Measurements from ENCODE around the gene DUS2.
A peak's percentile ranks its signal among the peaks of the same experiment; 100 is the strongest.
"Not testable (repeated sequence)": the region's sequence is repeated elsewhere in the genome, so short reads cannot be mapped to it uniquely, and the experiment has no call there.

DUS2 gene

GRCh38 chr16:67998779-67999688 lies 24.1 kb upstream of the DUS2 start, which contains the start of gene DPEP2:
Gene DPEP2, minus strand, starts transcription at chr16:67999484. Its CDS starts 6,272 bp downstream, at chr16:67993212.
- DNase-seq, result not testable (repeated sequence)

GRCh38 chr16:67999985-68000384 lies 23.1 kb upstream of the DUS2 start:
- no peak for DNase-seq

DNA sequence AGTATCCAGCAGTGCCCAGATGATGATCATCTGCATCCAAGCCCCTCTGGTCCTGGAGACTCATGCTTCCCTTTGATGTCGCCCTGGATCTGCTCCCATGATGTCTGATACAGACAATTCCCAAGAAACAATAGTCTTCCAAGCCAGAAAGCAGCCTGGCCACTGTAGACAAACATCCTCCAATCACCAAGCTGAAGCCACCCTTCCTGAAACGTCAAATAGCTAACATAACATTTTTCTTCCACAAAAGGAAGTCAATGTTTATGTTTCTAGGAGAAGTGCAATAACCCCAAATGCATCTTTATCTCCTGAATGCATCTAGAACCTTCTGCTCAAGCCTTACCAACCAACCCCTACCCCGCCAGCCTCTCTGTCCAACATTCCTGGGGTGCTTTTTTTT lies 22.6 kb upstream of the DUS2 start:
- DNase-seq, result no peak

DNA sequence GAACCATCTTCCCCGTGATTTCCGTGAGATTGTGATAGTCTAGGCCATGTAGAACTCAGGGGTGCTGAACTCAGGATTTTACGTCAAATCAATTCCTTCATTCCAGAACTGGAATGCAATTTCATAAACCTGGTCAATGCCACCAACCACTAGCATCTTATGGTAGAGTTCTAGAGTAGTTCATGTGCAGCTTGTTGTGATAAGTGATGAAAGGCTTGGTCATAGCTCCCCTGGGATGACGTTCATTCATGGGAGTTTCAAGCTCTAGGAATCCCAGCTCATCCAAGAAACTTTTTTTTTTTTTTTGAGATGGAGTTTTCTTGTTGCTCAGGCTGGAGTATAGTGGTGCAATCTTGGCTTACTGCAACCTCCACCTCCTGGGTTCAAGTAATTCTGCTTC lies 20.1 kb upstream of the DUS2 start:
- DNase-seq, result no peak

- DNase-seq, result no peak
Measured at GRCh38 chr16:68005211-68005610, 17.9 kb upstream of the DUS2 start.

DNA sequence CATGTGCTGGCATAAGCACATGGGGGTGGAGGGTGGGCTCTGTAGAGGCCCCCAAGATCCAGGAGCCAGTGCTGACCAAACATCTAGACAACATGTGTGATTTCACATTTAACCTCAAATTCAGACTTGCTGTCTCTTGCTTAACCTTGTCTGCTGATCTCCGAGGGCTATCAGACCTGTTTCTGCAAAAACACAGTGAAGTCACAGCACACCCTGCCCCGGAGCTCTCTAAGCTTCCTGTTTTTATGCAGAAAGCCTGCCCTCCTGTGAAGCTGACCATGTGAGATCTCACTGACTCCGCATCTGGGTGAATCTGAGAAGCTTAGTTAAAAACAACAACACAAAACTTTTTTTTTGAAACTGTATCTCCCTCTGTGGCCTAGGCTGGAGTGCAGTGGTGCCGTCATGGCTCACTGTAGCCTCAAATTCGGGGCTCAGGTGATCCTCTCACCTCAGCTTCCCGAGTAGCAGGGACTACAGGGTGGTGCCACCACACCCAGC lies 17.2 kb upstream of the DUS2 start:
- no peak for DNase-seq

GRCh38 chr16:68009157-68009735 lies 13.8 kb upstream of the DUS2 start:
- no peak for DNase-seq

DNA sequence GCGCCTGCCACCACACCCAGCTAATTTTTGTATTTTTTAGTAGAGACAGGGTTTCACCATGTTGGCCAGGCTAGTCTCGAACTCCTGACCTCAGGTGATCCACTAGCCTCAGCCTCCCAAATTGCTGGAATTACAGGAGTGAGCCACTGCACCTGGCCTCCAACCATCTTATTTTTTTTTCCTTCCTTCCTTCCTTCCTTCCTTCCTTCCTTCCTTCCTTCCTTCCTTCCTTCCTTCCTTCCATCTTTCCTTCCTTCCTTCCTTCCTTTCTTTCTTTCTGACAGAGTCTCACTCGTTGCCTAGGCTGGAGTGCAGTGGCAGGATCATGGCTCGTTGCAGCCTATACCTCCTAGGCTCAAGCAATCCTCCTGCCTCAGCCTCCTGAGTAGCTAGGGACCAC lies 13.2 kb upstream of the DUS2 start:
- DNase-seq, result not testable (repeated sequence)

- DNase-seq, result no peak
Measured at GRCh38 chr16:68013440-68013839, 9.6 kb upstream of the DUS2 start.

- DNase-seq, result no peak
Measured at GRCh38 chr16:68015681-68016080, 7.4 kb upstream of the DUS2 start, which contains the start of gene DPEP2NB. Gene DPEP2NB, minus strand, starts transcription at chr16:68015911. Its CDS starts 141 bp downstream, at chr16:68015770.

DNA sequence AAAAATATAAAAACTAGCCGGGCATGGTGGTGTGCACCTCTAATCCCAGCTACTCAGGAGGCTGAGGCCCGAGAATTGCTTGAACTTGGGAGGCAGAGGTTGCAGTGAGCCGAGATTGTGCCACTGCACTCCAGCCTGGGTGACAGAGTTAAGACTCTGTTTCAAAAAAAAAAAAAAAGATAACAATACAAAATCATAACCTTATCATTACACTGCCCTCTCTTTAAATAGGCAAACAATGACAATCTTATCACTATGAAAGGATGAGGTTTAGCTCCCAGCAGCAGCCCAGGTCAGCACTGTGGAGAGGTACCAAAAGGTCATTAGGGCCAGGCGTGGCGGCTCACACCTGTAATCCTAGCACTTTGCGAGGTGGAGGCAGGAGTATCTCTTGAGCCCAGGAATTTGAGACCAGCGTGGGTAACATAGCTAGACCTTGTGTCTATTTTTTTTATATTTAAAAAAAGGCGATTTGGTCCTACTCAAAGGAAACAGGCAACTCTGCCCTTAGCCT lies 3.9 kb upstream of the DUS2 start:
- DNase-seq, result no peak

DNA sequence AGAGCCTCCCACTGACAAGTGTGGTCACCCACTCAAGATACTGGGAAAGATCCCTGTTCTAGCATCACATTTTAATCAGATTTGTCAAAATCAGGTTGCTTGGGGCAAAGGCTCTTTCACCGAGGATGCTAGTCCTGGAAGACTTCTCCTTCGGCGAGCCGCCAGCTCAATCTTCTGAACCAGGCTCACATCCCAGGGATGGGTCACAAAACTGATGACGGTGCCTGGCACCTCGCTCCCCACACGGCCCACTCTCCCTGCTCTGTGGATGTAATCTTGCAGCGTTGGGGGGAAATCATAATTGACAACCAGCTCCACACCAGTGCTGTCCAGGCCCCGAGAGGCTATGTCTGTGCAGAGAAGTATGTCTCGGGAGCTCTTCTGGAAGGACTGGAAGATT lies 1.6 kb upstream of the DUS2 start:
- no peak for DNase-seq

GRCh38 chr16:68022278-68022727 lies 781 bp upstream of the DUS2 start:
- DNase-seq, result no peak

DNA sequence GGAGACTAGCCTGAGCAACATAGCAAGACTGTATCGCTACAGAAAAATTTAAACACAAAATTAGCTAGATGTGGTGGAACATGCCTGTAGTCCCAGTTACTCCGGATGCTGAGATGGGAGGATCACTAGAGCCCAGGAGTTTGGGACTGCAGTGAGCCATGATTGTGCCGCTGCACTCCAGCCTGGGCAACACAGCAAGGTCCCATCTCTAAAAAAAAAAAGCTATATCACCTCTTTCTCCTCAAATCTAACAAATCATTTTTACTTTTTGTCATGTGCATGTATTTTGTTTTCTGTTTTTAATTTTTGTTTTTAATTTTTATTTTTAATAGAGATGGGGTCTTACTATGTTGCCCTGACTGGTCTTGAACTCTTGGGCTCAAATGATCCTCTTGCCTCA lies 5.9 kb downstream of the DUS2 start:
- DNase-seq, result no peak

DNA sequence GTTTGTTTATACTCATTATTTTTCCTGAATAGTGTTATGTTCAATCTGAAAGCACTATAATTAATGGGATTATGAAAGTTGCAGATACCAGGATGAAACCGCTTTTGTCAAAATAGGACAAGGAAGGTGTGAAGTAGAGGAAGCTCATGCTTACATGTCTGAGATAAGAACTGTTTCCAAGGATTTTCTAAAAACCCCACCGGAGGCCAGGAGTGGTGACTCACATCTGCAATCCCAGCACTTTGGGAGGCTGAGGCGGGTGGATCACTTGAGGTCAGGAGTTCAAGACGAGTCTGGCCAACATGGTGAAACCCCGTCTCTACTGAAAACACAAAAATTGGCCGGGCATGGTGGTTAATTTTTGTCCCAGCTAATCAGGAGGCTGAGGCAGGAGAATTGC lies 7.0 kb downstream of the DUS2 start:
- DNase-seq, result not testable (repeated sequence)

GRCh38 chr16:68031951-68032350 lies 8.9 kb downstream of the DUS2 start:
- DNase-seq, result no peak

DNA sequence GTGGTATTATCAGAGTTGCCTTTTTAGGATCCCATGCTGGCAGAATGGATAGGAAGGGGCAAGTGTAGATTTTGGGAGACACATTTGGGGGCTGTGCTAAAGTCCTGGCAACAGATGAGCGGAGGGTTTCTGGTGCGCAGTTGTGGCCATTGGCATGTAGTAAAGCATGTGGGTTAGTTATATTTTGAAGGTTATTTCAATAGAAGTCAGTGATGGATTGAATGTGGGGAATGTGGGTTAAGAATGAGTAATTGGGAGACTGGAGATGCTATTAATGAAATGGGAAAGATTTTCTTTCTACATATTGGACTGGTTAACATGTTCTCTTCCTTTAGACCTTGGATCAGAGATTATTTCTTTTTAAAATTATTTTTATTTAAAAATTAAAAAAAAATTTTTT lies 10.0 kb downstream of the DUS2 start:
- DNase-seq, result no peak

GRCh38 chr16:68035227-68035626 lies 12.1 kb downstream of the DUS2 start:
- DNase-seq, result no peak

GRCh38 chr16:68037841-68038597 lies 14.9 kb downstream of the DUS2 start:
- no peak for DNase-seq

DNA sequence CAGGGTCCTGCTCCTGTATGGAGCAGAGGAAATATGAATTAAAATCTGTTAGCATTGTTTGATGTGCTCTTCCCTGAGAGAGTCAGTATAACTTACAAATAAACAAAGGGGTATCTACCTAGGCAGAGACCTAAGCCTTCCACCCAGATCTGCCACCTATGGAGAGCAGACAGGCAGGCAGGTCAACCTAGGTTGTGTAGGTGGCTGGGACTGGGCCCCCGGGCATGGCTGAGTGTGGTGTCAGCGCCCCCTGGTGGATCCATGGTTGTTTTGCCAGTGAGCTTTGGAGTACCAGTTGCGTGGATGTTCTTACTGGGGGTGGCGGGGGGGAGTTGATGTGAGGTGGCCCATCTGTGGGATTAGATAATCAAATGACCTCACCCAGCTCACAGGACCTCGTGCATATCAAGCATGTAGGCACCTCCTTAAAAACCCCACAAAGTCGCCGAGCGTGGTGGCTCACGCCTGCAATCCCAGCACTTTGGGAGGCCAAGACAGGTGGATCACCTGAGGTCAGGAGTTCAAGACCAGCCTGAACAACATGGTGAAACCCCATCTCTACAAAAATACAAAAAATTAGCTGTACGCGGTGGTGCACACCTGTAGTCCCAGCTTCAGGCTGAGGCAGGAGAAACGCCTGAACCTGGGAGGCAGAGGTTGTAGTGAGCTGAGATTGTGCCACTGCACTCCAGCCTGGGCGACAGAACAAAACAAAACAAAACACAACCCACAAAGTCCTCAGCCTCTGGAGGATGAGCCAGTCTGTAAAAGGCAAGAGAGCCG lies 17.6 kb downstream of the DUS2 start:
- peak; percentile 86 for DNase-seq

DNA sequence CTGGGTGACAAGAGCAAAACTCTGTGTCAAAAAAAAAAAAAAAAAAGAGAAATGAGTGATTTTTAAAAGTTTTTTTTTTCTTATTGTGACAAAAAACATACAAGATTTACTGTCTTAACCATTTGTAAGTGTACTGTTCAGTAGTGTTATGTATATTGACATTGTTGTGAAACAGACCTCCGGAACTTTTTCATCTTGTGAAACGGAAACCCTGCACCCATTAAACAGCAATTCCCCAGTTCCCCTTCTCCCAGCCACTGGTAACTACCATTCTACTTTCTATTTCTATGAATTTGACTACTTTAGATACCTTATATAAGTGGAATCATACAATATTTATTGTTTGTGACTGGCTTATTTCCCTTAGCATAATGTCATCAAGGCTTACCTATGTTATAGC lies 18.7 kb downstream of the DUS2 start:
- no peak for DNase-seq

GRCh38 chr16:68046106-68046505 lies 23.0 kb downstream of the DUS2 start:
- DNase-seq, result no peak

Measured in stimulated activated CD4-positive, alpha-beta T cell treated with anti-CD3 and anti-CD28 coated beads, Interleukin-12 subunit alpha, Interleukin-12 subunit beta, amount 100 ng/mL, for 4 hours (primary cell).